ENCODE measurements around the gene C17orf50.

The C17orf50 gene

GRCh38 chr17:35760587-35760986 is at the start of gene C17orf50:
Gene C17orf50, plus strand, starts transcription at chr17:35760887. Its CDS starts 55 bp downstream, at chr17:35760942.
- no peak for DNase-seq

- no peak for DNase-seq
Measured at GRCh38 chr17:35710950-35711349, 49.7 kb upstream of the C17orf50 start.

DNA sequence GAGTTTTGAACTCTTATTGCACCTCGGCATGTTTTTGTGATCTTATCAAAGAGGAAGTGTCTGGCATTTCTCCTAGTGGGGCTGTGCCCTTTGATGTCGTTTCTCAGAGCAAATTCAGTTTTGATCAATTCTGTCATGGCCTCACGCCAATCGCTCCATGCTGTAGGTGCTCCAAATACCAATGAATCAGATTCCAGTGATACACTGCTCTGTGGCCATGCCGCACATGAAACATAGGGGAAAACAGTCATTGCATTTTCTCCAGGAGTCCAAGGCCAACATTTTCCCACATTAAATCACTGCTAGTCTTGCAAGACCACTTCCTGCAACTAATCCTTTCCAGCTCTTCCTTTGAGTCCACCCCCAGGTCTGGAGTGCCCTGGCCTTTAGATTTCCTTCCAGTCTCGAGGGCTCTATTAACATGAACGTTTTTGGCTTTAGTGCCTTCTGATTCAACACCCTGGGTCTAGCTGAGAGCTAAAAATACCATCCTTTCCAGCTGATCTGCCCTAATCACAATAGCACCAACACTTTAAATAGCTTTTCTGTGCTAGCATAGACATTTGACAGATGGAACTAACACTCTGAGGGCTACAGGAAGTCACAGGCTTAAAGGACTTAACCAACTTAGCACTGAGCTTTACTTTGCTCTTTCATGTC is 47.5 kb upstream of the C17orf50 start:
- DNase-seq = no peak

DNA sequence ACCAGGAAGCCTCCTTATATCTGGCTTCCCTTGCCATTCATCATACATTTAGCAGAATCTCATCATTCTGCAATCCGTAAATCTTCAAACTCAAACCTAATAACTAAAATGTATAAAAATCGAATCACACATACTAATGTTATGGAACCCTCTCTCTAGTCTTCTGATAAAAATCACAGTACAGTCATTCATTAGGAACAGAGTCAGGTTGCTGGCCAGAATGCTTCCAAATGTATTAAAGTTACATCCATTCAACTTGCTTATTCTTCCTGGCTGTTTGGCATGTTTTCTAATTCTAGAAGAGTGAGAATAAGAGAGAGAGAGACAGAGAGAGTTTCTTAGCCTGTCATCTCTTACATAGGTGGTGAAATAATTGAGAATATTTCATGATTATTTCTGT is 45.7 kb upstream of the C17orf50 start:
- no peak for DNase-seq

DNA sequence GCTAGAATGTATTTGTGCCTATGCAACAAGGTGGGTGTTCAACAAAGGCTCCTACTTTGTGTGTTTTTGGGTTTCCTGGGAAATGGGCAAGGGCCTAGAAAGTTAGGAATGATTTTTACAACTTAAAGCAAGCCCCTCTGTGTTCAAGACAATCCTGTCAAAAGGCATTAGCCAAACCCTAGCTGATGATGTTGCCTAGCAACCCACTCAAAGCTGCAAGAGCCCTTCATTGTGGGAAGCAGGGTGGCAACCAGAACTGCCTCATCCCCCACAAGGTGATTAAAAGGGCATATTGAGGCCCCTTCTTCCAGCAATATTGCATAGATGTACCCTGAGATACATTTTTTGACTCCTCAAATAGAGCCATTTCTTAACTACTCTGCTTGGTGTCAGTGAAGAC is 45.3 kb upstream of the C17orf50 start:
- no peak for DNase-seq

DNA sequence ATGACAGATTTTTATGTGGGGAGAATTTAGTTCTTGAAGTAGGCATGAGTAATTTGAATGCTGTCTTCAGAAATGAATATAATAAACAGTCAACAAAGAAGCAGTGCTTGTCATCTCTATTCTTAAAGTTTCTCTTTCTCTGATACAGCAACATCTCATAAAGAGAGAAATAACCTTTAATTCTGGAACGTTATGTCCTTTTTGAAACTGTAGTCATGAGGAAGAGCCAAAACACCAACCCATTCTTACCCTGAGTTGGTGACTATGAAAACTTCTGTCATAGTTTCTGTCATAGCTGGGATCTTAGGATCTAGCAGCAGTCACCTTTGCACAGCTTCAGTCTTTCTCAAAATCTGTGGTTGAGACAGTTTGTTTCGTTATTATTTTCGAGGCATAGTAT is 44.5 kb upstream of the C17orf50 start:
- no peak for DNase-seq

DNA sequence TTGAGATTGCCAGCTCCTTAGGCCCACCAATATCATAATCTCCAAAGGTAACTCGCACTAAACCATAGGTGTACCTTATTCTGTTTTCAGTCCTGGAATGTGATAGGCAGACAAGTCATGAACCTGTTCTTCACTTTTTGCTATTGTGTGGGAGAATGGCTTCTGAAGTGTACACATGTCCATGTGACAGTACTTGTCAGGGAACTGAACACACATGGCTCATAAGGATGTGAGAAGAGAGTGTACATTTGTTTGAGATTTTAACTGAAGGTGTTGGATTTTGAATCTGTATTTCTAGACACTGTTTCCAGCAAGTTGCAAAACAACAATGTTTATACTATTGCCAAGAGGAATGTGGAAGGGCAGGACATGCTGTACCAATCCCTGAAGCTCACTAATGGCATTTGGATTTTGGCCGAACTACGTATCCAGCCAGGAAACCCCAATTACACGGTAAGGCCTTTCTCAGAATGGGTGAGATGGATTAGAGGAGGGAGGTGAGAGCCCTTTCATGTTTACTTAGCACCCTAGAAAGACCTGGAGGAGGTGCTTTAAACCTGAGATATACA is 43.7 kb upstream of the C17orf50 start:
- no peak for DNase-seq

DNA sequence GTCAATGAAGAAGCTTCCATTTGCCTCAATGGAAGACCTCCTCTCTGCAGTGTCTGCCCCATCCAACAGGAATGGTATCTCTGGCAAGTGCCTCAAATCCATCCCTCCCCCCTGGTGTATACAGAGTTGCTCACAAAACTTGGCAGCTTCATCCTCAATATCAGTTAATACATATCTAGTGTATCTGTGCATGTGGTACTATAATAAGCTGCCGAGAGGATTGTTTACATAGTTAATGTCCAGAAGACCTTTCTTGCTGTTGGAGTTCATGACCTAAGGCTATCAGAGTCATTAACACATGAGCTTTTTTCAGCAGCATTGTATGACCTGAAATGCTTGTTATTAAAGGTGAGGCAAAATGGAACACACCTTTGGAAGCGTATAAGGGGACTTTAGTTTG is 43.2 kb upstream of the C17orf50 start:
- no peak for DNase-seq

DNA sequence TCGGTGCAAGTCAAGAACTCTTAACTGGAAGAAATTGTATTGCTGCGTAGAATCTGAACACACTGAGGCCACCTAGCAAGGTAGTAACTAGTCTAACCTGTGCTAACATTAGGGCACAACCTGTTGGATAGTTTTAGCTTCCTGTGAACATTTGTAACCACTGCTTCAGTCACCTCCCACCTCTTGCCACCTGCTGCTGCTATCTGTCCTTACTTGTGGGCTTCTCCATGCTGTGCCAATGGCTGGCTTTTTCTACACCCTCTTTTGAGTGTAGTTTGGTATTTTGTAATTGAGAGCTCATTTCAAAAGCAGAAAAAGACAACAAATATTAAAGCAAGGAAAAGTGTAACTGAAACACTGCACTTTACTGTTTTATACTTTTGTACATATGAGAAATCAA is 37.0 kb upstream of the C17orf50 start:
- no peak for DNase-seq

DNA sequence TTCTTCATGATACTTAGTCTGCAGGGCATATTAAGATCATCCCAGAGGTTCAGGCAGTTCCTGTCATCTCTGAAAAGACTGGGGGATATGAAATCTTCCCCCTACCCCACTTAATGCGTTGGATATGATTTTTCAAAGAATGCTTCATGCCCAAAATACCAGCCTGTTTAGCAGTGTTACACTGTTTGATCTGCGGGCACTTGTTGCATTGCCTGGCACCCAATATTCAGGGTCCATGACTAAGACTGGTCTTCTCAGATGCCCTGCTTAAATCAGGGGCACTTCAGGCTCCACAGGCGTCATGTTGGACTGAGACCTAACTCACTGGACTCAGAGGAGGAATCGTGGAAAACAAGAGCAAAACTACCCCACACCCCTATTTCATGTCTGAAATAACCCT is 35.6 kb upstream of the C17orf50 start:
- DNase-seq = no peak

GRCh38 chr17:35725802-35726126 is 34.9 kb upstream of the C17orf50 start:
- DNase-seq = no peak

DNA sequence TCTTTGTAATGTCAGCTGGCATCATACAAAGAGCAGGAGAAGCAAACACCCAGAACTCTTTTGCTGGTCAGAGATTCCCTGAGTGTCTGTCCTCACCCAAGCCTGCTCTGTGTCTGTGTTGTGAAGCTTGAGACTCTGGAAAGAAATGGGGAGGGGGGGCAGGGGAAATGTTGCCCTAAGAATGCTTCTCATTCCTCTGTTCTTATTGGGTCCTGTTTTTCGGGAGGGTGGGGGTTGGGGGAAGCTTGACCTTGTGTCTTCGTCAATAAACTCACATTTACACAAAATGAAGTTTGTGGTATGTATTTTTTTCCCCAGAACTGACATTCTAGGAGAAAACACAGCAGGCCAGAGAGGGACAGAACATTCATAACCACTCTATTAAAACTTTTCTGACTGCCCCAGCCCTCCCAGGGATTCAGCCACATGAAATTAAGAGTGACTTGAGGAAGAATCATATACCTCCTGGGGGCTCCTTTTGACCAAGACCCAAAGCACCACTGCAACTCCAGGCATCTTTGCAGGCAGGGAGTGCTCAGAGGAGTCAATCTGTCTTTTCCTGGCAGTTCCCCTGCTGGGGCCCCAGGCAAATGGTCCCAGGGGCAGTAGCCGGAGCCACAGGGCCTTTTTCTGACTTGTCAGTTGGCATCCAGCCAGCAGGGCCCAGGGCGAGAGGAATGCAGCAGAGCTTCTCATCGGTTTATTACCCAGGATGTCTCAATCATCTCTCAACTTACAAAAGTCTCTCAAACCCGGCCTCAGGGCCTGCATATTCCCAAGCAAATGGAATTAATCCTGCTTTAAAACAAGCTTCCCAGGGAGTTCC is 34.3 kb upstream of the C17orf50 start:
- DNase-seq = no peak

DNA sequence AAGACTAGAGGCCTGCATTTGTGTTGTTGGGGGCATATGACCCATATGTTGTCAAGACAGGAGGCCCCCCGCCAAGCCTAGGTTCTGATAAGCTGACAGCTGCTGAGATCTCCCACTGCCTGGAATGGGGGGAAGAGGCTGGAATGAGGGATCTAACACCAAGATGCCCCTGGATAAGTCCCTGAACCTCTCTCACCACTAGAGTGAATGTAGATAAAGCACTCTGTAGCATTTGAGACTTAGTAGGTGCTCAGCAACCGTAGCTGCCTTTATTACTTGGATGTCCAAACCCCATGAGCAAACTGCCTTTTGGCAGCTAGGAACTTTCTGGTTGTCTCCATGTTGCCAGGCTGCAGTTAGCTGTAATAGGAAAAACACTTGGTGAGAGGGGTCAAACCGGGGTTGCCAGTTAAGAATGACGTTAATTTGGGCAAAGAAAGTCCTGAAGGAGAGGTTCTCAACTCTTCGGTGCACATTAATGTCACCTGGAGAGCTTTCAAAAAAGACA is 33.7 kb upstream of the C17orf50 start:
- no peak for DNase-seq

DNA sequence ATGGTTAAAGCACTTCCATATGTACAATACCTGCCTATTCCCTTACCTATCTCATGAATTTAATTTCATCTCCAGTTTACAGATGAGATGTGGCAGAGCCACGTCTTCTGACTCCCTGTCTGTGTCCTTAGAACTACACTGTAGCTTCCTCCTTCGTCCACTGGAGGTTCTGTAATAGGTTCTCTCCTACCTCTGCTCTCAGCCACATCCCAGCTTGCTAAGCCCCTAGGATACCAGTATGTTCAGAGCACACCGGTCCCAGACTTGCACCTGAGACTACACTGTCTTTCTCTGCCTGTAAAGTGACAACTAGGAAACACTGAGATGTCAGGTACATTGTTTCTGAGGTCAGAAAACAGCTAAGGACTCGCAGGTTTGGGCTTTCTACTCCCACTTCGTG is 33.1 kb upstream of the C17orf50 start:
- no peak for DNase-seq

- no peak for DNase-seq
Measured at GRCh38 chr17:35728551-35728950, 32.1 kb upstream of the C17orf50 start.

GRCh38 chr17:35729405-35729833 is 31.3 kb upstream of the C17orf50 start:
- no peak for DNase-seq

GRCh38 chr17:35730400-35731005 is 30.2 kb upstream of the C17orf50 start:
- no peak for DNase-seq

- peak in 3 of 4 experiments; percentile 15 to 19 (median 16) for DNase-seq
Measured at GRCh38 chr17:35731239-35731916, 29.3 kb upstream of the C17orf50 start, which contains the start of gene RASL10B. Gene RASL10B, plus strand, starts transcription at chr17:35731639. Its CDS starts 3,546 bp downstream, at chr17:35735185.

DNA sequence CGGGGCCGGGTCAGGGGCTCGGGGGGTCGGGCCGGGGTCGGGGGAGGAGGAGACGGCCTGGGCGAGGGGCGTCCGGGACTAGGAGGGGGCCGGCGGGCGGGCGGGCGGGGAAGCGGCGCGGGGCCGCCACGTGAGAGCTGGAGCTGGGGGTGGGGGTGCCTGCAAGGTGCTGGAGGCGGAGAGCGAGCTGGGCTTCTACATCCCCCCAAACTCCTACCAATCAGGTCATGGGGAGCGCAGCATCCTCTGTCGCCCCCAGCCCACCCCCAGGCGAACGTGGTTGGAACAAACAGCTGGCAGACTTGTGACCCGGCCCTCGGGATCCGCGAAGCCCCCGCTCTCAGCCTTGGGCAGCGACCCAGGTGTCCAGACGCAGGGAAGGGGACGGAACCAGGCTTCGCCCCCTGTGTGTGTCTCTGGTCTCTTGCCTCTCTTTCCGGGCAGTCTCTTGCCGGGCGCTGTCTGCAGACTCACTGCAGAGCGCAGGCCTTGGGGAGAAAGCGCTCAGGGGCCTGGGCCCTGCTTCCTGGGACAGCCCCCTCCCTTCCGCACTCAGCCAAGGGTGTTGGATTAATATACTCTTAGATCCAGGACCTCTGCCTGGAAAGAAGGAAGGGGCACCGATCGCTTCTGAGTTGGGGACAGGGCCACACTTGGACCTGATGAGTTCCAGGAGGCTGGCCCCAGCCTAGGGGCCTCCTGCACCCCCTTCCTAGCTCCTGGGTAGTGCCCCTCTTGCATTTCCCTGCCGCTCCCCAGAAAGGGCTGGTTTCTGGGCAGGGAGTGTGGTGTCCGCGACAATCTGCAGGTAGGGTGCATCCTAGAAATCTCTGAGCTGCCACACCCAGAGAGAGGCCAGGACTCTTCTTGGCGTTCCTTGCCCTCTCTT is 28.5 kb upstream of the C17orf50 start:
- DNase-seq = no peak

DNA sequence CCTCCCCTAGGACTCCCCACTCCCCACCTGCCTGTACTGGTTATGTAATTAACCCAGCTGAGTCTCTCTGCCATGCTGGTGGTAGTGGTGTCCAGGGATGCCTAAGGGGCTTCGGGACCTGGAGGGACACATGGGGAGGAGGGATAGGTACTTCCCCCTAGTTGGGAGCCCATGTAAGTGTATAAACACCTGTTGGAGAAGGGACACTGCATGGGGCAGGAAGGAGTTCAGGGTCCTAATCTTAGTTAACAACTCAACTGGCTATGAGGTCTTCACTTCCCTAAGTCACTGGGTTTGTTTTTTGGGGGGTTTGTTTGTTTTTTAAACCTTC is 27.9 kb upstream of the C17orf50 start:
- no peak for DNase-seq

- DNase-seq = no peak
Measured at GRCh38 chr17:35733366-35733765, 27.3 kb upstream of the C17orf50 start.

GRCh38 chr17:35734396-35734795 is 26.3 kb upstream of the C17orf50 start:
- no peak for DNase-seq
